Panc1 (cell line): Measurements from ENCODE around the gene POLN.

Experiments
- CTCF ChIP-seq: fragments of 450-650 bp; IDR thresholded peaks from 2 replicates; pipeline ENCODE4 v1.5.1; 2017; ENCODE audit warnings: mild to moderate bottlenecking
- POLR2AphosphoS5 ChIP-seq: IDR thresholded peaks from 2 replicates; pipeline ENCODE4 v1.6.1; 2012; ENCODE audit warnings: mild to moderate bottlenecking, low read depth, low read length, moderate library complexity
- TCF7L2 ChIP-seq: IDR thresholded peaks from 2 replicates; pipeline ENCODE4 v1.6.1; 2011; ENCODE audit warnings: mild to moderate bottlenecking, low read depth, low read length, inconsistent platforms

- TF ChIP-seq CTCF: no peak
- no peak for TF ChIP-seq POLR2AphosphoS5
- TF ChIP-seq TCF7L2: no peak
Measured at GRCh38 chr4:2263926-2264321, 22.0 kb upstream of the POLN start.
